Measurements from ENCODE around the gene OXT.

DNA sequence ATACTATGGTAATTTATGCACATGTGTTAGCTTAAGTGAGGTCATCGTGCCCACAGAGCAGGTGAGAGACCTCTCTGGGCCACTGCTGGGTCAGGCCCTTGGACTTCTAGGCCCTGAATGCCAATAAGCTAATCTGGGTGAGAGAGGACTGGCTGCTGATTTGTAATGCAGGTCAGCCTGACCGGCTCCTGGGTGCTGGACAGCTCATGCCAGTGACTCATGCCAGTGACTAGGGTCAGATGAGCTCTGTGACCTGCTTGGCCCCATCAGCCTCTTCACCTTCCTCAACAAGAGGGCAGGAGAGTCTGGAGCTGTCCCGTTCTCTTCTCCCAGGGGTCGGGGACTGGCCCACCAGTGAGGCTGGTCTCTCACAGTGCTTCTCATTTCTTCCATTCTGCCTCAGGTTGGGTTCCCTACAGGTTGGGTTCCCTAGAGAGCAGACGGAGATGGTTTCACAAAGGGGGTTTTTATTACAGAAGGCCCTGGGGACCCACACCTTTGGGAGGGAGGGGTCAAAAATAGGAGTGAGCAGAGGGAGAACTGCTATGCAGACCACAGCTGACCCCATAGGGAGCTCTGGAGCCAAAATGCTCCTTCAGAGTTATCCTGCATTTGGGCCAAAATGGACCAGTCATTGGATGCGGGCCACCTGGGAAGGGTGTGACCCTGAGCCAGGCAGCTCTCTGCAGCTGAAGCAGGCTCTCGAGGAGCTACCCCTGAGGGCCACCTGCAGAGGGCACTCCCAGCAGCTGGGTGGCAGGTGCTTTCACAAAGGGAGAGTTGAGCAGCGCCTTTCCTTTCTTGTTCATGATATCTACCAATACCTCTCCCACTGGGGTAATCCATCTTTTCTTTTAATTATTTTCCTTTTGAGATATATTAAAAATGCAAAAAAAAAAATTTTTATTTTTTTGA, 2.2 kb upstream of the OXT start:
- TF ChIP-seq, protein P1, sequence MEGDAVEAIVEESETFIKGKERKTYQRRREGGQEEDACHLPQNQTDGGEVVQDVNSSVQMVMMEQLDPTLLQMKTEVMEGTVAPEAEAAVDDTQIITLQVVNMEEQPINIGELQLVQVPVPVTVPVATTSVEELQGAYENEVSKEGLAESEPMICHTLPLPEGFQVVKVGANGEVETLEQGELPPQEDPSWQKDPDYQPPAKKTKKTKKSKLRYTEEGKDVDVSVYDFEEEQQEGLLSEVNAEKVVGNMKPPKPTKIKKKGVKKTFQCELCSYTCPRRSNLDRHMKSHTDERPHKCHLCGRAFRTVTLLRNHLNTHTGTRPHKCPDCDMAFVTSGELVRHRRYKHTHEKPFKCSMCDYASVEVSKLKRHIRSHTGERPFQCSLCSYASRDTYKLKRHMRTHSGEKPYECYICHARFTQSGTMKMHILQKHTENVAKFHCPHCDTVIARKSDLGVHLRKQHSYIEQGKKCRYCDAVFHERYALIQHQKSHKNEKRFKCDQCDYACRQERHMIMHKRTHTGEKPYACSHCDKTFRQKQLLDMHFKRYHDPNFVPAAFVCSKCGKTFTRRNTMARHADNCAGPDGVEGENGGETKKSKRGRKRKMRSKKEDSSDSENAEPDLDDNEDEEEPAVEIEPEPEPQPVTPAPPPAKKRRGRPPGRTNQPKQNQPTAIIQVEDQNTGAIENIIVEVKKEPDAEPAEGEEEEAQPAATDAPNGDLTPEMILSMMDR (conservative IDR thresholded peaks at IDR 0.05; ENCODE audit: low read length) = peak; percentile 74
- TF ChIP-seq EZH2phosphoT487 (IDR thresholded peaks at IDR 0.05; ENCODE audit: borderline replicate concordance) = no peak

Measured in Loucy (cell line).